Tibial nerve (tissue), 4 donors: Measurements from ENCODE around the gene TSPAN5. TPM values are rescaled to one million over a fixed set of nuclear protein-coding genes. Genes with fewer than 3 reads are reported as not detected.

Source experiments
- DNase-seq, 2 donors: peaks; one replicate each; pipeline ENCODE4 v3.0.0-alpha.2; 2019; ENCODE audit warnings: low spot score in 2 of 2
- H3K27ac ChIP-seq, 4 donors: fragments of 200-600 bp; sonication (generic) in 3 of 4; one replicate each; pipeline ENCODE4 v1.5.1; 2017 to 2019; ENCODE audit warnings: mild to moderate bottlenecking in 1 of 4
- H3K27me3 ChIP-seq, 2 donors: fragments of 200-600 bp; sonication (generic) in 1 of 2; one replicate each; pipeline versions ENCODE4 v1.5.1 to v1.6.0; 2017 to 2019
- H3K36me3 ChIP-seq, 3 donors: fragments of 200-600 bp; sonication (generic); one replicate each; pipeline ENCODE4 v1.5.1; 2018 to 2019
- H3K4me1 ChIP-seq, 4 donors: fragments of 200-600 bp; sonication (generic) in 3 of 4; one replicate each; pipeline ENCODE4 v1.5.1; 2017 to 2019
- H3K4me3 ChIP-seq, 4 donors: fragments of 200-600 bp; sonication (generic) in 3 of 4; one replicate each; pipeline ENCODE4 v1.5.1; 2017 to 2019; ENCODE audit warnings: mild to moderate bottlenecking in 1 of 4, moderate library complexity in 1 of 4
- H3K9me3 ChIP-seq, 4 donors: fragments of 200-600 bp; sonication (generic) in 3 of 4; one replicate each; pipeline ENCODE4 v1.5.1; 2017 to 2019
- CTCF ChIP-seq, 5 experiments: fragments of 200-600 bp in 3 of 5; fragments of 450-650 bp in 2 of 5; sonication (generic) in 3 of 5; IDR thresholded peaks; one replicate each; pipeline ENCODE4 v1.5.1; 2016 to 2019; ENCODE audit warnings: antibody characterized with exemption in 5 of 5, mild to moderate bottlenecking in 3 of 5, moderate library complexity in 2 of 5
- EP300 ChIP-seq, 2 donors: sonication (generic); formaldehyde crosslinking; IDR thresholded peaks; one replicate each; pipeline ENCODE4 v1.6.1; 2017; ENCODE audit warnings: antibody characterized with exemption in 2 of 2, mild to moderate bottlenecking in 1 of 2
- POLR2A ChIP-seq, 2 donors: fragments of 450-650 bp; IDR thresholded peaks; one replicate each; pipeline ENCODE4 v1.6.1; 2017; ENCODE audit warnings: antibody characterized with exemption in 2 of 2, mild to moderate bottlenecking in 2 of 2, moderate library complexity in 2 of 2
- WGBS, 2 donors: methylation state at CpG; one replicate each; pipeline ENCODE4 v1.1.5; 2018; 5-methylcytosine and 5-hydroxymethylcytosine counted together
- total RNA-seq, 4 donors: library from RNA; depleted of rRNA; stranded (reverse); fragments of >200 nt; gene quantifications; one replicate each; pipeline ENCODE4 v1.1.0, GENCODE V29; 2016

TSPAN5 gene
- total RNA-seq, 4 donors from 2014 or later, result 15.3 to 30.8 (median 25.6) TPM

GRCh38 chr4:98546910-98547594, 111.4 kb downstream of the TSPAN5 start:
- Histone ChIP-seq H3K36me3 (no peaks in the 10 kb centered on the region), H3K4me1 (peaks cover 0 to 10% (median 0%) of the 10 kb centered on the region in 4 donors), H3K4me3 (peak overlapping the region in 3 of 4 donors; percentile 13 to 48 (median 33)), H3K27me3 (no peaks in the 10 kb centered on the region), H3K9me3 (peaks cover 0 to 2% (median 0%) of the 10 kb centered on the region in 4 donors), H3K27ac (peak overlapping the region in 3 of 4 donors; percentile 21 to 74 (median 74))
- peak in 1 of 2 donors; percentile 23 for DNase-seq
- 31 to 37% methylated on average over 17 of the region's 17 CpGs for WGBS, 2 donors
- TF ChIP-seq EP300 (IDR thresholded peaks at IDR 0.05) (no peak), POLR2A (IDR thresholded peaks at IDR 0.05) (no peak), CTCF (IDR thresholded peaks at IDR 0.05) (no peak)

GRCh38 chr4:98544818-98545414, 113.5 kb downstream of the TSPAN5 start:
- Histone ChIP-seq H3K27ac (no peak overlapping the region), H3K4me1 (peaks cover 0 to 10% (median 0%) of the 10 kb centered on the region in 4 donors), H3K27me3 (no peaks in the 10 kb centered on the region), H3K36me3 (no peaks in the 10 kb centered on the region), H3K4me3 (no peak overlapping the region), H3K9me3 (no peaks in the 10 kb centered on the region)
- WGBS, 2 donors, result 77 to 81% methylated on average over 3 of the region's 3 CpGs
- no peak for DNase-seq
- no peak for TF ChIP-seq EP300 (IDR thresholded peaks at IDR 0.05)
- no peak for TF ChIP-seq POLR2A (IDR thresholded peaks at IDR 0.05)

GRCh38 chr4:98544141-98544817, 114.1 kb downstream of the TSPAN5 start:
- H3K4me3 ChIP-seq, result no peak overlapping the region
- H3K4me1 ChIP-seq, result peaks cover 0 to 10% (median 0%) of the 10 kb centered on the region in 4 donors
- DNase-seq, result no peak
- H3K27me3 ChIP-seq, result no peaks in the 10 kb centered on the region
- H3K27ac ChIP-seq, result no peak overlapping the region
- no peak for TF ChIP-seq CTCF (IDR thresholded peaks at IDR 0.05)
- no peak for TF ChIP-seq POLR2A (IDR thresholded peaks at IDR 0.05)
- no peak for TF ChIP-seq EP300 (IDR thresholded peaks at IDR 0.05)
- no peaks in the 10 kb centered on the region for H3K36me3 ChIP-seq
- no peaks in the 10 kb centered on the region for H3K9me3 ChIP-seq
- WGBS, 2 donors, result 86 to 87% methylated on average over 5 of the region's 5 CpGs

- Histone ChIP-seq H3K4me1 (peaks cover 0 to 4% (median 0%) of the 10 kb centered on the region in 4 donors), H3K4me3 (no peak overlapping the region), H3K27ac (no peak overlapping the region), H3K36me3 (no peaks in the 10 kb centered on the region), H3K9me3 (no peaks in the 10 kb centered on the region), H3K27me3 (no peaks in the 10 kb centered on the region)
- no peak for TF ChIP-seq EP300 (IDR thresholded peaks at IDR 0.05)
- no peak for TF ChIP-seq CTCF (IDR thresholded peaks at IDR 0.05)
- TF ChIP-seq POLR2A (IDR thresholded peaks at IDR 0.05), result no peak
- no peak for DNase-seq
- WGBS, 2 donors, result 97 to 100% methylated on average over 2 of the region's 2 CpGs
Measured at GRCh38 chr4:98542011-98542410, 116.4 kb downstream of the TSPAN5 start.

GRCh38 chr4:98540803-98541202, 117.6 kb downstream of the TSPAN5 start:
- Histone ChIP-seq H3K36me3 (peaks cover 0 to 4% (median 0%) of the 10 kb centered on the region in 3 donors), H3K4me3 (no peak overlapping the region), H3K27me3 (no peaks in the 10 kb centered on the region), H3K9me3 (no peaks in the 10 kb centered on the region), H3K4me1 (no peaks in the 10 kb centered on the region), H3K27ac (no peak overlapping the region)
- no peak for DNase-seq
- no peak for TF ChIP-seq POLR2A (IDR thresholded peaks at IDR 0.05)
- TF ChIP-seq CTCF (IDR thresholded peaks at IDR 0.05), result no peak
- no peak for TF ChIP-seq EP300 (IDR thresholded peaks at IDR 0.05)
- 71 to 72% methylated on average over 4 of the region's 4 CpGs for WGBS, 2 donors
